AG08395 (cell line): ENCODE measurements around the gene OPALIN.
"Not testable (repeated sequence)": the region's sequence is repeated elsewhere in the genome, so short reads cannot be mapped to it uniquely, and the experiment has no call there.

Experiments
- DNase-seq: peaks from one replicate; pipeline ENCODE4 v3.0.0; 2012; ENCODE audit warnings: mixed read lengths, low spot score

OPALIN gene

DNA sequence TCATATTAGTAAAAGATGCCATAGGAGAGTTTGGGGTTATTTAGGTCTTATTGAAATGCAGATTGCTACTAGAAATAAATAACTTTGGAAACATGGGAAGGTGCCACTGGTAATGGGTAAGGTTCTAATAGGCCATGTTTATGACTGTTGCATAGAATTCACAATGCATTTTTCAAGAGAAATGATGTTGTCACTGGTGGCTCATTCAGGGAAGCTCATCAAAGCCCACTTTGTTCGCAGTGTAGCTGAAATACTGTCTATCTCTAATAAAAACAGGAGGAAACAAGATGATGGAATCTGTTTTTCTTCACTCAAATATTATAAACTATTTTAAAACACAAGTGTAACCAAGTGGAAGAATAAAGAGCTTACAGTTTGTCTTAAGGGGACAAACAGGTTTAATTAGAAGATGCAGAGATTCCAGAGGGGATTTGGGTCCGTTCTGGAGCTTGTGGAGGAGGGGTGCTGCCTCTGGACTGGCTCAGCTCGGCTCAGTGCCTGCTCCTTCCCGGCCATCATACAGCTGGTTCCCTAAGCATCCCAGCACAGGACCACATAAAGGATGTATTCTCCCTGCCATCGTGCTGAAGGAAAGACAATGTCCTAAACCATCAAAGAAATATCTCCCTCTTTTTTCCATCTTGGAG lies 20.4 kb downstream of the OPALIN start:
- no peak for DNase-seq

GRCh38 chr10:96337106-96337505 lies 21.7 kb downstream of the OPALIN start:
- no peak for DNase-seq

DNA sequence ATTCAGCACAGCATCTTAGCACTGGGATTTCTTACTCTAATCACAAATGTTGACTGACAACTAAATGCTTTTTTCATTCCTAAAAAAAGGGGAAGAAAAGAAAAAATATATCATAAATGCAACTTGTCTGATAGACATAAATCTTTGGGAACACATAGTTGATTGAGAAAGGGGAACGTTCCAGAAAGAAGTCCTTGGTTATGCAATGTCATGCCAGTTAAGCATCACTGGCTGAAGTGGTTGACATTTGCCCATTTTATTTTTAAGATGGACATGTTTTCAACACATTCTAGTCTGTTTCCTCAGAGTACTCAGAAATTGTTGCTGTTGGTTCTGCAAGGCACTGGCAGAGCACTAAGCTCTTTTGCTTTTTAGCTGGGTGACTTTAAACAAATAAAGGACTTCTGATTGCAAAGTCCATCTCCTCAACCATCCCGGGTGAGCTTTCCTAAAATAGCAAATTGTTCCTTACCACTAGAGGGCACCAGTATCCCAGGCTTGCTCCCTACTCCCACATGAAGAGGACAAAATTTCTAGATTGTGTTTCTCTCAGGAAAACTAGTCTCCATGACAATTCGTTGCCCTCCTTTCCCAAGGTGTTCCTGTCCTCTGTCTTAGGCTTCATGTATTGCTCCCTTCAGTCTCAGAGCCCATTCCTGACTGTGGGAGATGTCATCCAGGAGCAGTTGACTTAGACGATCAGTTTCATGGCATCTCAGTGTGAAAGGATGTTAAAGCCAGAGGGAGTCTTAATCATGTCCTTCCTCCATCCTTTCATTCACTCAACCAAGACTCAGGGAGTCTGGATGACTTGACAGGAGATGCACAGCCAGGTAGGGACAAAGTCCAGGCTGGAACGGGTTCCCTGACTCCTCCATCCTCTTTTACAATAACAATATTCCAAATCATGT lies 23.9 kb downstream of the OPALIN start:
- peak; percentile 71 for DNase-seq

- DNase-seq, result no peak
Measured at GRCh38 chr10:96333101-96333500, 25.7 kb downstream of the OPALIN start.

- DNase-seq, result no peak
Measured at GRCh38 chr10:96327462-96327861, 31.3 kb downstream of the OPALIN start.

- DNase-seq, result no peak
Measured at GRCh38 chr10:96325719-96326373, 33.0 kb downstream of the OPALIN start.

DNA sequence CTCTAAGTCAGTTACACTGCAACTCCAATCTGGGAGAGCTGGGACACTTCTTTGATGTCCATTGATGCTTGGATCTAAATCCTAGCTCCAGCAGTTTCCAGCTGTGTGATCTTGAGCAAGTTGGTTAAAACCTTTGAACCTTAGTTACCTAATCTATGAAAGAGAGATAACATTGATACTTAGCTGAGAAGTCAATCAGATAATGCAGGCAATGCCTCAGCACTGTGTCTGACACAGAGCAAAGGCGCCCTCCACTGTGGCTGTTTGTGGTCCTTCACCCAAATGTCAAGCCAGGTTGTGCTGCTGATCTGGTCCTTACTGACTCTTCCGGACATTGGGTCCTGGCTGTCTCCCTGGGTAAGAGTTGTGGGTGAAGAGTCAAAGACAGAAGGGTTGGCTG lies 34.4 kb downstream of the OPALIN start:
- no peak for DNase-seq

DNA sequence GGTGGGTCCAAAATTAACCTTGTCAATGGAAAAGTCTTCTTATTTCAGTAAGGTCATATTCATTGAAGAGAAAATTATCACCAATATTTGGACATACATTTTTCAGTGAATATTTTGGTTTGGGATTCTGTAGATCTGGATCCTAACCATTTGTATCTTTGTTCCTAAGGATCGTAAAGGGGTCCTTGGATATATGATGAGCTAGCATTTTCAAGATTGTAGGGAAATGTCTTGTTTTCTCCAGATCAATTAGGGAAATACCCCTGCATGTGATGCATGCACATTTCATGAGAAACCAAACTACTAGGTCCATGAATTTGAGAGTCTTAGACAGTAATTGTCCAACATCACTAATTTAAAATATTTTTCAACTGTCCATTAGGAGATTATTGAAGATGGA lies 36.5 kb downstream of the OPALIN start:
- DNase-seq, result no peak

DNA sequence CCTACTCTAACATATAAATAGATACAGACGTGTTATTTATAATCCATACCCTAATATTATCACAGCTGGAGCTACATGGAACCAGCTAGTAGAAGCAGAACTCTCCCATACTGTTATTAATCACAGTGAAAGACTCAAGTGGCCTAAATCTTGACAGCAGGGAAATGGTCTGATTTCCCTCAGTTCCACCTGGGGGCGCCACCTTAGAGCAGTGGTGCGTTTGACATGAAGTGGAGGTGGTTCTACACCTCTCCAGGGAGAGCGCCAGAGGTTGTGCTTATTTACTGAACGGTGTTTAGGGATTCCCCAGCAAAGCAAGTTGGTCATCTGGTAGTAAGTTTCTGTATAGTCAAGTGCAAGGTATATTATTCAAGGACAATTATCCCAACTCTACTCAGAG lies 37.0 kb downstream of the OPALIN start:
- no peak for DNase-seq

GRCh38 chr10:96319754-96320474 lies 38.9 kb downstream of the OPALIN start:
- no peak for DNase-seq

- no peak for DNase-seq
Measured at GRCh38 chr10:96317067-96317833, 41.6 kb downstream of the OPALIN start.

GRCh38 chr10:96313344-96313743 lies 45.5 kb downstream of the OPALIN start:
- DNase-seq, result no peak

DNA sequence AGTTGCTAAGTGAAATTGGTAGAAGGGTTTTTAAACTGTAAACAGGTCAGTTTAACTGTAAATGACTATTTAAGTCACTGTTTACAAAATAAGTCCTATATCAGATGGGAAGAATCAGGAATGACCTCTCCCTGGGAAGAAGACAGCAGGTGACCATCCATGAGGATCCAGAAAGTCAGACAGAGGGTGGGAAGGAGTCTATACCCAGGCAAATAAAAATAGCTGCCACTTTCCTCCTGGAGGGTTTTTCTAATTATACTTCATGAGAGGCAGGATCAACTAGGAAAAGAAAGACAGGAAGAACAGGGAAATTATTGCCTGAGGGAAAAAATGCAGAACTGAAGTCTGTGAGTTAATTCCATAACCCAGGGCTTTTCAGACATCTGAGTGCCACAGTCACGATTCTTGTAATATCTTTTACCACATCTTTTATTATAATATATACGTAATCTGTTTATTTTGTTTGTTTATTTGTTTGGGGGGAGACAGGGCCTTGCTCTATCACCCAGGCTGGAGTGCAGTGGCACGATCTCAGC lies 47.6 kb downstream of the OPALIN start:
- DNase-seq, result no peak

DNA sequence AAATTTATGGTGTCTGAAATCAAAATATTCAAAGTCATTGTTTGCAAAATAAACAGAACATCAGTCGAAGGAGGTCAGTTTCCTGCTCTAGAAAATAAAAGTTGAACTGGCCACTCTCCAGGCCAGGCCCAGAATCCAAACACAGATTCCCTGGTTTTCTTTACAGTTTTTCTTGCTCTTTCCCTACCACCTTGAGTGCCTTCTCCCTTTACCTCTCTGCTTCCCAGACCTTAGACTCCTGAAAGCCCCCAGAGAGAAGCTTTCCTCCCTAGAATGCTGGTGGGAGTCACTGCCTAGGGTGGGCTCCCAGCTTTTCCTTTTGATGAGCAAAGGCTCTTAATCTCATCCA lies 48.5 kb downstream of the OPALIN start:
- DNase-seq, result no peak

- DNase-seq, result no peak
Measured at GRCh38 chr10:96309628-96310320, 49.0 kb downstream of the OPALIN start.

DNA sequence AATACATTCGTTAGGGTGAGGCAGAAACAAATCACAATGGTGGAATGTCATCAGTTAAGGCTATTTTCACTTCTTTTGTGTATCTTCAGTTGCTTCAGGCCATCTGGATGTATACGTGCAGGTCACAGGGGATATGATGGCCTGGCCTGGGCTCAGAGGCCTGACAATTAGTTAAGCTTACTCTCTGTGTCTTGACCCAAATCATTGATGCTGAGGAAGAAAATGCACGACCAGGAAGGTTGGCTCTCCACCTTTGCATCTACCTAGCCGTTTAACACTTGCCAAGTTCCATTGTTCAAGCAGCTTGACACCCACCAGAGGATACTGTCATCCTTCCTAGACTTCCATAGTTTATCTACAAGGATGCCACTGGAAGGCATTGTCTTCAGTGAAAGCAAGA lies 49.9 kb downstream of the OPALIN start:
- DNase-seq, result not testable (repeated sequence)

DNA sequence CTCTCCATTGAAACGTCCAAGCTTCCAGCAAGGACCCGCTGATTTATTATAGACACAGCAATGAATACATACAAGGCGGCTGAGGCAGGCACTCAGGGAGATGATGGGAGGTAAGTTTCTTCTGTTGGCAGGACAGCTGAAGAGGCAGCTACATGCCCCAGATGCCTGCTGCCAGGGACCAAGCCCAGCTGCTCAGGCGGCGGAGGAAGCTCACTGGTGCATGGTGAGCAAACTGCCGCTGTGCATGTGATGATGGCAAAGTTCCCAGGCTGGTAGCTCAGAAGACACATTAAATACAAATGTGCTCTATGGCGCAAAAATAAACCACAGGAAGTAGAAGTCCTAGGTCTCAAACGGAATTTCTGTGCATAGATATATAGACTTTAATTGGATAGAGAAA lies 52.3 kb downstream of the OPALIN start:
- no peak for DNase-seq

DNA sequence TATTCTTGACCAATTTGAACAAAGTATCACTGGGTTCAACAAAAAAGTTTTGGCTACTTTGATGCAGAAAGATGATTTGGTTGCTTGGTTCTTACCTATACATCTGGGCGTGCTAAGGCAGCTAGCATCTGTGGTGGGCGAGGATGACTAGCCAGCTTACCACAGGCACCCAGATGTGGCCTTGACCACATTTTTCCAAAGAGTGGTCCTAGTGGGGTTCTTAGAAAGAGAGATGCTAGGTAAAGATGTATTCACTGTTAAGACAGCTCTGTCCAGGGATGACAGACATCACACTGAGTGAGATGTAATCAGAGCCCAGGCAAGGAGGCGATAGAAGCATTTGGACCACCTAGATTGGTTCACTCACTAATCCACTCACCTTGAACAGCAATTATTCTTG lies 53.8 kb downstream of the OPALIN start:
- no peak for DNase-seq

DNA sequence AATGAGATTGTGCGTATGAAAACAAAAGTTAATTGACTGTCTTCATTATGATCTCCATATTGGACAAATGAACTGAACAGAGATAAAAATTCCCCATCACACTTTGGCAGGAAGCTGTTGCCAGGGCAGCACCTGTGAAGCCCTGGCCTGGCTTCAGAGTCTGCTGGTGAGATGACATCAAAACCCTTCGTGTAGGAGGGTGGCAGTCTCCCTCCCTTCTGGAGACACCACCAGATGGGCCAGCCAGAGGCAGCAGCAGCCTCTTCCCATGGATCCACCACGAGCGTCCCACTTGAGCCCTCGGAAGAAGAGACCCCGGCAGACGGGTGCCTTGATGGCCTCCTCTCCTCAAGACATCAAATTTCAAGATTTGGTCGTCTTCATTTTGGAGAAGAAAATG lies 54.6 kb downstream of the OPALIN start, which contains the start of gene DNTT:
TSS of gene DNTT (plus strand) at position 205 of the 400 bp plus-strand sequence. CDS start at position 269, 64 bp downstream.
- no peak for DNase-seq

DNA sequence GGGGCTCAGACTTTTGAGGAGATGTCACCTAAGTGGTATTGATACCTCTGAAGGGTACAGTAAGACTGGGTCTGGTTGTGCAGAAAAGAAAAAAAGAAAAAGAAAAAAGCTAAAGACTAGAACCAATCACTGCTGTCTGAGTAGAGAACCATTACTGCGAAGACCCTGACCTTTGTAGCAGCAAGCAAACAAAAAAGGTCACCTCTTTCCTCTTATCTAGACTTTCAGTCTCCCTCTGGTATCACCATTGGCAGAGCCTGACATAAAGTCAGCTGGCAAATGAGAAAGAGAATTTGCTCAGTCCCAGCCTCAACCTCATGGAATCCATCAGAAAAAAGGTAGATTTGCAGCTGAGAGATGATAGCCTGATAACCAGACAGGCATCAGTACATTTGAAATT lies 57.2 kb downstream of the OPALIN start:
- DNase-seq, result no peak

DNA sequence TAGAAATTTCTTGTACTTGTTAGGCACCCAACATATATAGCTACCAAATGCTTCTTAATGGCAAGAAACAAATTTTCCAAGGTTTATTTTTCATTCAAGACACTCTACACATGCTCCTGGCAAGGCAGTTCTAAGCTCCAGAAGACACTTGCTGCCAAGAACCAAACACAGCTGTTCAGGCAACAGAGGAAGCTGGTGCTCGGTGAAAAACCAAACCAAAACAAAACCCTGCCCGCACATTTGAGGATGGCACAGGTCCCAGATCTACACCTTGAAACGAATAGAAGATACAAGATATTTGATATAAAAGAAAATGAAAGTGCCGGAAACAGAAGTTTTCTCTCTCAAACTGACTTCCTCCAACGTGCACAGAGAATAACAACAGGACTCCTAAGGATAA lies 59.4 kb downstream of the OPALIN start:
- DNase-seq, result no peak
